Stimulated activated CD8-positive, alpha-beta memory T cell treated with anti-CD3 and anti-CD28 coated beads, Interleukin-7, amount 100 ng/mL, for 4 hours (primary cell): ENCODE measurements around the gene EIF2S3B.
A peak's percentile ranks its signal among the peaks of the same experiment; 100 is the strongest.
"Not testable (repeated sequence)": the region's sequence is repeated elsewhere in the genome, so short reads cannot be mapped to it uniquely, and the experiment has no call there.

Experiments
- DNase-seq, 2 donors: peaks; one replicate each; pipeline ENCODE4 v3.0.0-alpha.2; 2020; ENCODE audit warnings: low read depth in 2 of 2

Gene EIF2S3B

GRCh38 chr12:10505620-10506019 lies at the start of gene EIF2S3B:
TSS of gene EIF2S3B (plus strand) at chr12:10505890. CDS start at chr12:10505903, 13 bp downstream.
- DNase-seq, result no peak

GRCh38 chr12:10456856-10457255 lies 48.8 kb upstream of the EIF2S3B start:
- no peak for DNase-seq

DNA sequence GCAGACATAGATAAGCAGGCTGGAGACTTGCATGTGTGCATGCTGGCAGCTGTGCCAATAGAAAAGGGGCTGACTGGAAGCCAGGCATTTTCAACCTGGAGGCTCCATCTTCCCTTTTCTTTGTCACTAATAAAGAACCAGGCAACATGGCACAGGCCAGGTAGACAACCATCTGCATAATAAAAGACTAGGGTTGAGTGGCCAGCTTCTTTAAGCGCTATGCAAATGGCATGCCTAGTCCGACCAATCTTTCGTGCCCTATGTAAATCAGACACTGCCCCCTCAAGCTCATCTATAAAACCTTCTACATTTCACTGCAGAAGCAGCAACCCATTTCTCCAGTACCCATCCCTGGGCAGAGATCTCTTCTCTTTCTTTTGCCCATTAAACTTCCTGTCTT lies 47.9 kb upstream of the EIF2S3B start:
- no peak for DNase-seq

DNA sequence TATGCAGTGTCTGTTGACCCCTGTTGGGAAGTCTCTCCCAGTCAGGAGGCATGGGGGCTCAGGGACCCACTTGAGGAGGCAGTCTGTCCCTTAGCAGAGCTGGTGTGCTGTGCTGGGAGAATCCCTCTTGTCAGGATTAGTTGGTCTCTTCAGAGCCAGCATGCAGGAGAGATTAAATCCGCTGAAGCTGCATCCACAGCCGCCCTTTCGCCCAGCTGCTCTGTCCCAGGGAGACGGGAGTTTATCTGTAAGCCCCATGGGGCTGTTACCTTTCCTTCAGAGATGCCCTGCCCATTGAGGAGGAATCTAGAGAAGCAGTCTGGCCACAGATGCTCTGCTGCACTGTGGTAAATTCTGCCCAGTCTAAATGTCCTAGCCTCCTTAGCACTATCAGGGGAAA lies 39.4 kb upstream of the EIF2S3B start:
- DNase-seq, result no peak

GRCh38 chr12:10469701-10470100 lies 36.0 kb upstream of the EIF2S3B start:
- no peak for DNase-seq

GRCh38 chr12:10472808-10473207 lies 32.9 kb upstream of the EIF2S3B start:
- DNase-seq, result not testable (repeated sequence)

DNA sequence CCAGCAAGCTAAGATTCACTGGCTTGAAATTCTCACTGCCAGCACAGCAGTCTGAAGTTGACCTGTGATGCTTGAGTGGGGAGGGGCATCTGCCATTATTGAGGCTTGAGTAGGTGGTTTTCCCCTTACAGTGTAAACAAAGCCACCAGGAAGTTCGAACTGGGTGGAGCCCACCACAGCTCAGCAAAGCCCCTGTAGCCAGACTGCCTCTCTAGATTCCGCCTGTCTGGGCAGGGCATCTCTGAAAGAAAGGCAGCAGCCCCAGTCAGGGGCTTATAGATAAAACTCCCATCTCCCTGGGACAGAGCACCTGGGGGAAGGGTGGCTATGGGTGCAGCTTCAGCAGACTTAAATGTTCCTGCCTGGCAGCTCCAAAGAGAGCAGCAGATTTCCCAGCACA lies 23.8 kb upstream of the EIF2S3B start:
- DNase-seq, result peak in 1 of 2 donors; percentile 3

DNA sequence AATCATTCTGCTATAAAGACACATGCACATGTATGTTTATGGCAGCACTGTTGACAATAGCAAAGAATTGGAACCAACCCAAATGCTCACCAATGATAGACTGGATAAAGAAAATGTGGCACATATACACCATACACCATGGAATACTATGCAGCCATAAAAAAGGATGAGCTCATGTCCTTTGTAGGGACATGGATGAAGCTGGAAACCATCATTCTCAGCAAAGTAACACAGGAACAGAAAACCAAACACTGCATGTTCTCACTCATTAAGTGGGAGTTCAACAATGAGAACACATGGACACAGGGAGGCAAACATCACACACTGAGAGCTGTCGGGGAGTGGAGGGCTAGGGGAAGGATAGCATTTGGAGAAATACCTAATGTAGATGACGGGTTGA lies 18.4 kb upstream of the EIF2S3B start:
- not testable (repeated sequence) for DNase-seq

DNA sequence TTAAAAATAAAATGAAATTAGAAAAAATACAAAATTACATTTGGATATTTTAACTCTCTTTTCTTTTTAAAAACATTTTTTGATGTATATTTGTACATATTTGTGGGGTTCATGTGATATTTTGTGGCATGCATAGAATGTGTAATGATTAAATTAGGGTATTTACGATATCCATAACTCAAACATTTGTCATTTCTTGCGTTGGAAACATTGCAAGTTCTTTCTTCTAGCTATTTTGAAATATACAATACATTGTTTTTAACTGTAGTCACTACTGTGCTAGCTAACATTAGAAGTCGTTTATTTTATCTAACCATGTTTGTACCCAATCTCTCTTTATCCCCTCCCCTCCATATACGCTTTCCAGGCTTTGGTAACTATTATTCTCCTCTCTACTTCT lies 13.9 kb upstream of the EIF2S3B start:
- DNase-seq, result no peak

DNA sequence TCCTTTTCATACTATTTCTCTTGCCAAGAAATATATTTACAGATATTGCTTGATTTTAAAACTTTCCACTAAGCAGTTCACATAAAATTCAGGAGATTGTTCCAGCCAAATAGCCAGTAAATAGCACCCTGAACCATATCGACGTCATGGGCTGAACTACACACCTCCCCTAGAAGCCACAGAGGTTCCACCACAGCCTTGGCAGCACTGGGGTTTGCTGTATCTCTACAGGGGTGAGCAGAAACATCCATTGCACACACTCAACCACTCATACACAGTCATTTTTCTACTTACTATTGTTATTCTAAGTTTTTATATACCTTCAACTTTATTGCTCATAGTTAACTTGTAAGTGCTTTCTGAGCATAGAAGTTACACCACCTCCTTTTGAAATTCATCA lies 8.1 kb upstream of the EIF2S3B start:
- DNase-seq, result peak; percentile 63 to 69

- no peak for DNase-seq
Measured at GRCh38 chr12:10498042-10498441, 7.6 kb upstream of the EIF2S3B start.

GRCh38 chr12:10501030-10501429 lies 4.7 kb upstream of the EIF2S3B start:
- no peak for DNase-seq

GRCh38 chr12:10503460-10503859 lies 2.2 kb upstream of the EIF2S3B start:
- DNase-seq, result no peak

DNA sequence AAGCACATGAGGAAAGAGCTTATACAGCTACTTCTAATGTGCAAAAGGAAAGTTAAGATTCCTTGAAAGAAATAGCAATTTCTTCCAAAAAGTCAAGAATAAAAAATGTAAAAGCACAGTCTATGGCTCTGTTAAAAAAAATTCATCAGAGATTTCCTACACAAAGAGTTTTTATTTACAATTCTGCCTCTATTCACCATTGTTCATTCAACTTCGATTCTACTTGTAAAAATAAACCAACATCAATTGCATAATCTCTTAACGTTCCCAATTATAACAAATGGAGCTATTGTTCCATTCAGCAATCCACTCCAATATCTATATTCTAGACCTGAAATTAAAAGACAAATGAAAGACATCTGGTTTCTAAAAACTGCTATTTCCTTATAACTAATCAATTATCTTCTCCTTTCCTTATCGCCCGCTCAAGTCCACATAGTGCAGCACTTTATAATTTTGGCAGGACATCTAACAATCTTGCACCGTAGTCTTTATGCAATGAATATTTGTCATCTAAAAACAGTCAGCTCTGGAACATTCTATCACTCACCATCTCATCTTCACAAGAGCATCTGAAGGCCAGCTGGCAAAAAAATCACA lies 6.2 kb downstream of the EIF2S3B start:
- no peak for DNase-seq

- no peak for DNase-seq
Measured at GRCh38 chr12:10512798-10513197, 7.1 kb downstream of the EIF2S3B start.

- no peak for DNase-seq
Measured at GRCh38 chr12:10521555-10521954, 15.9 kb downstream of the EIF2S3B start.

DNA sequence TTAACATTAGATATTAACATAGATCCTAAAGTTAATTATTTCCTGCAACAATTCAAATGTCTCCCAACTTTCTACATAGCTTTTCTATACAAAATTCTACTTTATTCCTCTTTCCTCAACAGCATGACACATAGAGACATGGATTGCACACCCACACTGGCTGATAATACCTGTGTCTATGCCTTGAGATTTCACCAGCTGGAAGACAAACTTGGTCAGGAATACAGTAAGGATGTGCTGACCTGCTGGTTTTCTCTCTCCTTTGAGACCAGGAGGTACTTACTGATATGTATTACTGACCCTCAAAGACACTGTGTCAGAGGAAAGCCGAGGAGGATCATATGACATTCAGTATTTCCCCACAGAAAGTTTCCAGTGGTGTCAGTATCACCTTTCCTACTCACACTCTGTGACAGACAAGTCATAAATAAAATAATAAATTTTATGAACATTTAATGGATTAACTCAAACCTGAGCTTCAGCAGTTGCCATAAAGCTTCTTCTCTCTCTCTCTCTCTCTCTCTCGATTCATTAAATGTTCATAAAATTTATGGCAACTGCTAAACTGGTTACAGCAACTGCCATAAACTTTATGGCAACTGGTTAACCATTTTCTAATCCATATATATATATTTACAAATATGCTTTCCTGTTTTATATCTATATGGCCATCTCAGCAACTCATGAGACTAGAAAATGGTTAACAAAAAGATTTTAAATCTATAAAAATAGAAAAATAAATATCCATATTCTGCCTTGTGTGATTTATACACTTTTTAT lies 22.7 kb downstream of the EIF2S3B start:
- DNase-seq, result no peak

GRCh38 chr12:10529603-10530002 lies 23.9 kb downstream of the EIF2S3B start:
- DNase-seq, result no peak

DNA sequence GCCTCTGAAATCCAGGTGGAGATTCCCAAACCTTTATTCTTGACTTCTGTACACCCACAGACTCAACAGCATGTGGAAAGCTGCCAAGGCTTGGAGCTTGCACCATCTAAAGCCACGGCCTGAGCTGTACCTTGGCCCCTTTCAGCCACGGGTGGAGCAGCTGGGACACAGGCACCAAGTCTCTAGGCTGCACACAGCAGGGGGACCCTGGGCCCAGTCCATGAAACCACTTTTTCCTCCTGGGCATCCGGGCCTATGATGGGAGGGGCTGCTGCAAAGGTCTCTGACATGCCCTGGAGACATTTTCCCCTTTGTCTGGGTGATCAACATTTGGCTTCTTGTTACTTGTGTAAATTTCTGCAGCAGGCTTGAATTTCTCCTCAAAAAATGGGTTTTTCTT lies 32.0 kb downstream of the EIF2S3B start:
- no peak for DNase-seq

DNA sequence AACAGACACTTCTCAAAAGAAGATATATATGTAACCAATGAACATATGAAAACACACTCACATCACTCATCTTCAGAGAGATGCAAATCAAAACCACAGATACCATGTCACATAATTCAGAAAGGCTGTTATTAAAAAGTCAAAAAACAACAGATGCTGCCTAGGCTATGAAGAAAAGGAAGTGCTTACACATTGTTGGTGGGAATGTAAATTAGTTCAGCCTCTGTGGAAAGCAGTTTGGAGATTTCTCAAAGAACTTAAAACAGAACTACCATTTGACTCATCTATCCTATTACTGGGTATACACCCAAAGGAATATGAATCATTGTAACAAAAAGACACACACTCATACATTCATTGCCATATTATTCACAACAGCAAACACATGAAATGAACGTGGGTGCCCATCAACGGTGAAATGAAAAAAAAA lies 35.1 kb downstream of the EIF2S3B start:
- DNase-seq, result no peak

DNA sequence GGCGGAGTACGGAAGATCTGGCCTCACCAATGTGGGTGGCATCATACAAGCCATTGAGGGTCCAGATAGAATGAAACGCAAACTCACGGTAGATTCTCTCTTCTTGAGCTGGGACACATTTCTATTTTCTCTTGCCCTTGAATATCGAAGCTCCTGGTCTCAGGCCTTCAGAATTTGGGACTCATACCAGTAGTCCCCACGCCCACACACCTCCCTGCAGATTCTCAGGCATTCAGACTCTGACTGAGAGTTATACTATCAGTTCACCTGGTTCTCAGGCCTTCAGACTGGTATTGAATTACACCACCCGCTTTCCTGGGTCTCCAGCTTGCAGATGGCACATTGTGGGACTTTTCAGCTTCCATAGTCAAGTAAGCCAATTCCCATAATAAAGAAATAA lies 37.8 kb downstream of the EIF2S3B start:
- no peak for DNase-seq

- DNase-seq, result no peak
Measured at GRCh38 chr12:10551375-10551774, 45.7 kb downstream of the EIF2S3B start.

DNA sequence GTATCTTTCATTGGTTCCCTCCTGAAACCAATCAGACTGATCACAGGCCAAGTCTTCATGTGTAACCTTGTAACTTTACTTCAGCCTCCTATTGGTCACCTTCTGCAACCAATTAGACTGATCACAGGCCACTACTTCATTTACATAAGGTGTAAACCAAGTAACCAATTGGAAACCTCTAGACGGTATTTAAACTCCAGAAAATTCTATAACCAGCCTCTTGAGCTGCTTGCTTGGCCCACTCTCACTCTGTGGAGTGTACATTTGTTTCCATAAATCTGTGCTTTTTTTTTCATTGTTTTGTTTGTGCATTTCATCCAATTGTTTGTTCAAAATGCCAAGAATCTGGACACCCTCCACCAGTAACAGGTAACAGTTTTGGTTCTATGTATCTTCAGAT lies 47.5 kb downstream of the EIF2S3B start:
- no peak for DNase-seq
